HepG2 (cell line): Measurements from ENCODE around the gene DNAL4. TPM values are rescaled to one million over a fixed set of nuclear protein-coding genes. Genes with fewer than 3 reads are reported as not detected.

Experiments used
- ATAD3A ChIP-seq: sonication (generic); formaldehyde crosslinking; IDR thresholded peaks from 2 replicates; pipeline ENCODE4 v1.4.0; 2020; ENCODE audit warnings: missing genetic modification reagents
- KAT8 ChIP-seq: IDR thresholded peaks from 2 replicates; pipeline ENCODE4 v1.6.1; 2016; ENCODE audit warnings: missing genetic modification reagents, missing compliant biosample characterization
- MEIS1 ChIP-seq: sonication (generic); formaldehyde crosslinking; IDR thresholded peaks from 2 replicates; pipeline ENCODE4 v1.9.0; 2021; ENCODE audit warnings: mild to moderate bottlenecking, missing genetic modification reagents, moderate library complexity, borderline replicate concordance
- NRL ChIP-seq: sonication (generic); formaldehyde crosslinking; IDR thresholded peaks from 2 replicates; pipeline ENCODE4 v1.5.0; 2020; ENCODE audit warnings: missing genetic modification reagents, mild to moderate bottlenecking, moderate library complexity, borderline replicate concordance
- SOX5 ChIP-seq: IDR thresholded peaks from 2 replicates; pipeline ENCODE4 v1.6.1; 2016; ENCODE audit warnings: borderline replicate concordance
- SP4 ChIP-seq: sonication (generic); formaldehyde crosslinking; IDR thresholded peaks from 2 replicates; pipeline ENCODE4 v1.8.1; 2023; ENCODE audit warnings: mild to moderate bottlenecking, missing genetic modification reagents
- TBL1XR1 ChIP-seq: fragments of 150-350 bp; IDR thresholded peaks from 2 replicates; pipeline ENCODE4 v1.6.1; 2014; ENCODE audit warnings: borderline replicate concordance, low read length; ENCODE audit not compliant: partially characterized antibody
- ZNF136 ChIP-seq: sonication (generic); formaldehyde crosslinking; IDR thresholded peaks from 2 replicates; pipeline ENCODE4 v1.8.1; 2022; ENCODE audit warnings: low read depth, mild to moderate bottlenecking, moderate library complexity, missing genetic modification reagents
- ZNF160 ChIP-seq: sonication (generic); formaldehyde crosslinking; IDR thresholded peaks from 2 replicates; pipeline ENCODE4 v1.8.0; 2022; ENCODE audit warnings: mild to moderate bottlenecking, inconsistent platforms, missing genetic modification reagents
- ZNF280B ChIP-seq: sonication (generic); formaldehyde crosslinking; IDR thresholded peaks from 2 replicates; pipeline ENCODE4 v1.5.0; 2020; ENCODE audit warnings: missing genetic modification reagents, mild to moderate bottlenecking, borderline replicate concordance
- ZNF660 ChIP-seq: sonication (generic); formaldehyde crosslinking; IDR thresholded peaks from 2 replicates; pipeline ENCODE4 v1.5.1; 2020; ENCODE audit warnings: mild to moderate bottlenecking, low read depth, missing genetic modification reagents, borderline replicate concordance
- ZNF672 ChIP-seq: sonication (generic); formaldehyde crosslinking; IDR thresholded peaks from 2 replicates; pipeline ENCODE4 v1.8.1; 2022; ENCODE audit warnings: missing genetic modification reagents
- polyA plus RNA-seq, 8 experiments: library from polyadenylated mRNA; depleted of rRNA in 3 of 8; stranded (reverse) in 7 of 8; unstranded in 1 of 8; fragments of >200 nt; fragmentation: Illumina TruSeq in 4 of 8; extraction: Trizol in 4 of 8; gene quantifications; 2 replicates each; pipeline versions ENCODE4 v1.2.1 to v1.2.3, GENCODE V29; 2011 to 2016; ENCODE audit warnings: low read depth in 4 of 8, missing spikeins in 1 of 8, mixed read lengths in 1 of 8; ENCODE audit not compliant: insufficient read depth in 1 of 8
- total RNA-seq, 5 experiments: library from RNA; depleted of rRNA; stranded (reverse); fragments of >200 nt; fragmentation: Illumina TruSeq; extraction: Trizol; gene quantifications; 2 replicates each; pipeline ENCODE4 v1.2.3, GENCODE V29; 2016; ENCODE audit warnings: low read depth in 1 of 5
- TF ChIP-seq, protein P1 (sequence below): sonication (generic); formaldehyde crosslinking; IDR thresholded peaks from 2 replicates; pipeline ENCODE4 v1.5.0; 2020; ENCODE audit warnings: missing genetic modification reagents, mild to moderate bottlenecking, borderline replicate concordance
- TF ChIP-seq, protein P2 (sequence below), 2 experiments: sonication (generic) in 1 of 2; formaldehyde crosslinking in 1 of 2; IDR thresholded peaks; 2 replicates each; pipeline versions ENCODE4 v1.6.1 to v1.9.0; 2014 to 2022; ENCODE audit warnings: antibody characterized with exemption in 1 of 2, borderline replicate concordance in 1 of 2, inconsistent platforms in 1 of 2, low read depth in 1 of 2, missing genetic modification reagents in 1 of 2
- TF ChIP-seq, protein P3 (sequence below): sonication (generic); formaldehyde crosslinking; IDR thresholded peaks from 2 replicates; pipeline ENCODE4 v1.9.0; 2022; ENCODE audit warnings: low read depth, missing genetic modification reagents
- TF ChIP-seq, protein P4 (sequence below): IDR thresholded peaks from 2 replicates; pipeline ENCODE4 v1.6.1; 2016

Gene DNAL4
- total and polyA plus RNA-seq, 2 of the 13 experiments (the other 11 are each of a cell fraction or from before 2014, with no cell fraction given): 8.0 to 10.7 TPM

DNA sequence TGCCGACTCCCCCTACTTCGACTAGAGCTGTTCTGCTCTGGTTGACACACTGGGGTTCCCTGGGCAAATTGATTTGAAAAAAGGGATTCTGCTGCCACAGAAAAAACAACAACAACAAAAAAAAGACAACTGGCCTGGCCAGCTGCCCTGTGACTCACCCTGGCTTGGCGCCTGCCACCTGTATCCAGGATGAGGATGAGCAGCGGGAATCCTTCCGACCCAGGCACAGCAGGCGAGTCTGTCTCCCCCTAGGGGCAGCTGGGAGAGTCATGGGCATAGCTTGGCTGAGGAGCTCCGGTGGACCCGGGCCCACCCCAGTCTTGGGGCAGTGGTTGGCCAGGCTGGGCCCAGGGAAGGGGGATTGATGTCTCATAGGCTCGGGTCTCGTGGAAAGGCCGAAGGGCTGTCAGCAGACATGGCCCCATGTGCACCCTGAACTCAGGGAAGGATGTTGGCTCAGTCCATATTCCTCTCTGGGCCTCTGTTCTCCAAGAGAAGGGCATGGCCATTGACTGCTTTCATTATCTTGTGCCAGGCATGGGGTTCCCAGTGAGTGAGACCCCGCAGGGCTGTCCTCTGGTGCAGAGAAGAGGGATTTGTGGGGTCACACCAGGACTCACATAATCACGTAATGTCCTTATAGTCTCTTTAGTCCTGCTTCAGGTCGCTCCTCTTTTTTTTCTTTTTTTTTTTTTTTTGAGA, 27.7 kb downstream of the DNAL4 start (continued):
- TF ChIP-seq, protein P1, sequence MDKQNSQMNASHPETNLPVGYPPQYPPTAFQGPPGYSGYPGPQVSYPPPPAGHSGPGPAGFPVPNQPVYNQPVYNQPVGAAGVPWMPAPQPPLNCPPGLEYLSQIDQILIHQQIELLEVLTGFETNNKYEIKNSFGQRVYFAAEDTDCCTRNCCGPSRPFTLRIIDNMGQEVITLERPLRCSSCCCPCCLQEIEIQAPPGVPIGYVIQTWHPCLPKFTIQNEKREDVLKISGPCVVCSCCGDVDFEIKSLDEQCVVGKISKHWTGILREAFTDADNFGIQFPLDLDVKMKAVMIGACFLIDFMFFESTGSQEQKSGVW (CRISPR knock-in tag): no peak
- TF ChIP-seq NRL (no peak), MEIS1 (no peak), ZNF660 (CRISPR knock-in tag) (no peak), KAT8 (peak; percentile 38; the same call in 1 of the 2 replicates), SOX5 (CRISPR knock-in tag) (no peak), SP4 (CRISPR knock-in tag) (no peak), ZNF280B (CRISPR knock-in tag) (no peak), ZNF672 (CRISPR knock-in tag) (no peak), TBL1XR1 (no peak), ZNF160 (CRISPR knock-in tag) (no peak), ATAD3A (no peak), ZNF136 (CRISPR knock-in tag) (no peak)
- TF ChIP-seq, protein P2, sequence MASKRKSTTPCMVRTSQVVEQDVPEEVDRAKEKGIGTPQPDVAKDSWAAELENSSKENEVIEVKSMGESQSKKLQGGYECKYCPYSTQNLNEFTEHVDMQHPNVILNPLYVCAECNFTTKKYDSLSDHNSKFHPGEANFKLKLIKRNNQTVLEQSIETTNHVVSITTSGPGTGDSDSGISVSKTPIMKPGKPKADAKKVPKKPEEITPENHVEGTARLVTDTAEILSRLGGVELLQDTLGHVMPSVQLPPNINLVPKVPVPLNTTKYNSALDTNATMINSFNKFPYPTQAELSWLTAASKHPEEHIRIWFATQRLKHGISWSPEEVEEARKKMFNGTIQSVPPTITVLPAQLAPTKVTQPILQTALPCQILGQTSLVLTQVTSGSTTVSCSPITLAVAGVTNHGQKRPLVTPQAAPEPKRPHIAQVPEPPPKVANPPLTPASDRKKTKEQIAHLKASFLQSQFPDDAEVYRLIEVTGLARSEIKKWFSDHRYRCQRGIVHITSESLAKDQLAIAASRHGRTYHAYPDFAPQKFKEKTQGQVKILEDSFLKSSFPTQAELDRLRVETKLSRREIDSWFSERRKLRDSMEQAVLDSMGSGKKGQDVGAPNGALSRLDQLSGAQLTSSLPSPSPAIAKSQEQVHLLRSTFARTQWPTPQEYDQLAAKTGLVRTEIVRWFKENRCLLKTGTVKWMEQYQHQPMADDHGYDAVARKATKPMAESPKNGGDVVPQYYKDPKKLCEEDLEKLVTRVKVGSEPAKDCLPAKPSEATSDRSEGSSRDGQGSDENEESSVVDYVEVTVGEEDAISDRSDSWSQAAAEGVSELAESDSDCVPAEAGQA (IDR thresholded peaks at IDR 0.05; ENCODE audit: low read depth): no peak
- TF ChIP-seq, protein P2 (CRISPR knock-in tag; IDR thresholded peaks at IDR 0.05; ENCODE audit: borderline replicate concordance): no peak
- TF ChIP-seq, protein P3, sequence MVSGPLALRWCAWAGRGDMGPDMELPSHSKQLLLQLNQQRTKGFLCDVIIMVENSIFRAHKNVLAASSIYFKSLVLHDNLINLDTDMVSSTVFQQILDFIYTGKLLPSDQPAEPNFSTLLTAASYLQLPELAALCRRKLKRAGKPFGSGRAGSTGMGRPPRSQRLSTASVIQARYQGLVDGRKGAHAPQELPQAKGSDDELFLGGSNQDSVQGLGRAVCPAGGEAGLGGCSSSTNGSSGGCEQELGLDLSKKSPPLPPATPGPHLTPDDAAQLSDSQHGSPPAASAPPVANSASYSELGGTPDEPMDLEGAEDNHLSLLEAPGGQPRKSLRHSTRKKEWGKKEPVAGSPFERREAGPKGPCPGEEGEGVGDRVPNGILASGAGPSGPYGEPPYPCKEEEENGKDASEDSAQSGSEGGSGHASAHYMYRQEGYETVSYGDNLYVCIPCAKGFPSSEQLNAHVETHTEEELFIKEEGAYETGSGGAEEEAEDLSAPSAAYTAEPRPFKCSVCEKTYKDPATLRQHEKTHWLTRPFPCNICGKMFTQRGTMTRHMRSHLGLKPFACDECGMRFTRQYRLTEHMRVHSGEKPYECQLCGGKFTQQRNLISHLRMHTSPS (CRISPR knock-in tag): peak; percentile 46; the same call in 1 of the 2 replicates
- TF ChIP-seq, protein P4, sequence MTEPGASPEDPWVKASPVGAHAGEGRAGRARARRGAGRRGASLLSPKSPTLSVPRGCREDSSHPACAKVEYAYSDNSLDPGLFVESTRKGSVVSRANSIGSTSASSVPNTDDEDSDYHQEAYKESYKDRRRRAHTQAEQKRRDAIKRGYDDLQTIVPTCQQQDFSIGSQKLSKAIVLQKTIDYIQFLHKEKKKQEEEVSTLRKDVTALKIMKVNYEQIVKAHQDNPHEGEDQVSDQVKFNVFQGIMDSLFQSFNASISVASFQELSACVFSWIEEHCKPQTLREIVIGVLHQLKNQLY (CRISPR knock-in tag): no peak
